Right ventricle myocardium inferior (tissue), 1 donor: Measurements from ENCODE around the gene CUX1. TPM values are rescaled to one million over a fixed set of nuclear protein-coding genes. Genes with fewer than 3 reads are reported as not detected.
"Not testable (repeated sequence)": the region's sequence is repeated elsewhere in the genome, so short reads cannot be mapped to it uniquely, and the experiment has no call there.

Experiments
- ATAC-seq: fragments of 200-7000 bp; cut with Tn5 transposase; one replicate; pipeline ENCODE4 v1.9.1; 2020; ENCODE audit warnings: mild to moderate bottlenecking, moderate library complexity
- DNase-seq: peaks from one replicate; pipeline ENCODE4 v3.0.0; 2021; ENCODE audit errors: missing footprints
- intact Hi-C: fragments of 100-400 bp; cut with DNase I; formaldehyde crosslinking; loops from one replicate; pipeline ENCODE4 v1.11.0; 2022
- microRNA-seq: library from miRNA; unstranded; fragments of <30 nt; microRNA quantifications from one replicate; pipeline ENCODE4 v1.2.0, GENCODE V29; 2020
- total RNA-seq: library from RNA; stranded (reverse); fragmentation: NEBNext Ultra II Directional; extraction: Animal tissue kit (Norgen Biotek cat#: 25700); gene quantifications from one replicate; pipeline ENCODE4 v1.2.1, GENCODE V29; 2021
- donor health status: DM: no; HTN: yes; CAD: no; lungs with severe emphysema.

The CUX1 gene
- total RNA-seq, 1 donor from 2014 or later = 107 TPM

DNA sequence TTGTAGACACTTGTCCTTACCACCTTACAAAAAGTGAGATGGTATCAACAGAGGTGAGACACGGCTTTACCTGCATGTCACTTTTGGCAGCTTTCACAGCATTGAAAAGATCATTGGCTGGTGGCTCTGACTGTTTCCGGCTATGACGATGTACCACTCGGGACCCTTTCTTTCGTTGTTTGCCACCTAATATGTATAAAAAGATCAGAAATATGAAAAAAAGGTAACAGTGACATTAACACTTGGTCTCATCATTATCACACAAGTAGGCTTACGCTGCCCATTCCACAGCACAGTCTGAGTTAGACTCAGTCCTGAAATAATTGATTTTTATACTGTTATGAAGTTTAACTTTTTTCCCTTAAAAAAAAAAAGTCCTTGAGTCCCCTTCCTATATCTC is 509.8 kb downstream of the CUX1 start:
- intact Hi-C loops, DNase-seq, ATAC-seq: not testable (repeated sequence)

DNA sequence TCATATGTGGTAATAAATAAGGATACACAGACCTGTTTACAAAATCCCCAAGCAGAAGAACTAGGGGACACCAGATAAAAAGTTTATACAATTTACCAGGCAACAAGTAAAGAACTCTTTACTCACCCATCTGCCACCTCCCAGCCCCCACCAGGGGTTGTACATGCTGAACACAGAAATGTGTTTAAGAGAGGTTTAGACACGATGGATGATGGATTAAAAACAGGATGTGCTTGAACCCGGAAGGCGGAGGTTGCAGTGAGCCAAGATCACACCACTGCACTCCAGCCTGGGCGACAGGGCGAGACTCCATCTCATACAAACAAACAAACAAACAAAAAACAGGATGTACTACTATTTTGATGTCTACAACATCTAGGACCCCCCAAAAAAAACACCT is 511.4 kb downstream of the CUX1 start:
- intact Hi-C loops, ATAC-seq, DNase-seq: not testable (repeated sequence)

DNA sequence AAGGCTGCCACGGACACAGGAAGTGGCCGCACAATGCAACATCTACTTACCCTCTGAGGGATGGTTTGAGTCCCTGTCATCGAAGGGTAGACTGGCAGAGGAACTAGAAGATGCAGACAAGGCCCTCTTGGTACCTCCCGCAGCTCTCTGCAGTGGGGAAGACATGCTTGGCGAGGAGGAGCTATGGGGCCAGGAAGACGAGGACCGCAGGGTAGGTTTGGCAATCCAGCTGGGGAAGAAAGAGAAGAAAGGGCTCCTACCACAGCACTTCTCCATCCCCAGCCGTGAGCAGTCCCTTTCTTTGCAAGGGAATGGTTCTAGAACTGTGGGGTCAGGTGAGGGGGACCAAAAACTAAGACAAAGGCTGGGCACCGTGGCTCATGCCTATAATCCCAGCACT is 511.9 kb downstream of the CUX1 start:
- intact Hi-C loops, ATAC-seq, DNase-seq: not testable (repeated sequence)

DNA sequence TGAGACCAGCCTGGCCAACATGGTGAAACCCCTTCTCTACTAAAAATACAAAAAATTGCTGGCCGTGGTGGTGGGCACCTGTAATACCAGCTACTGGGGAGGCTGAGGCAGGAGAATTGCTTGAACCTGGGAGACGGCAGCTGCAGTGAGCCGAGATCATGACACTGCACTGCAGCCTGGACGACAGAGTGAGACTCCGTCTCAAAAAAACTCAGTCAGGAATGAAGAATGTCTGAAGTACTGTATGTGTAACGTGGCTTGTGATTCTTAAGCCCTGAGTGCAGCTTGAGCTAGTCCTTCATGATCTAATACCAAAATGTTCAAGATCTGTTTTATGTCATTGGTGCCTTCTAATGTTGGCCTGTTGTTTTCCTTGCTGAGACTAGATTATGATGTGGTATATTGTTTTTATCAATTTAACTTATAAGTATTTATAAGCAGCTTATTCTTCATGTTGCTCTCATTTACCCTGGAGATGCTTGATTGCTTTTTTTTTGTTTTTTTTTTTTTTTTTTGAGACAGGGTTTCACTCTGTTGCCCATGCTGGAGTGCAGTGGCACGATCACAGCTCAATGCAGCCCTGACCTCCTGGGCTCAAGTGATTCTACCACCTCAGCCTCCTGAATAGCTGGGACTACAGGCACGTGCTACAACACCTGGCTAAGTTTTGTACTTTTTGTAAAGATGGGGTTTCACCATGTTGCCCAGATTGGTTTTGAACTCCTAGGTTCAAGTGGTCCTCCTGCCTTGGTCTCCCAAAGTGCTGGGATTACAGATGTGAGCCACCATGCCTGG is 513.4 kb downstream of the CUX1 start:
- intact Hi-C loops, DNase-seq, ATAC-seq: not testable (repeated sequence)

Small RNA genes within 50 kb of the gene (microRNA-seq; reads per million reads assigned to microRNA genes)
- not detected for gene MIR4285

Other genes starting within 250 kb of the CUX1 start
- gene MYL10, start 188.3 kb upstream of the CUX1 start, total RNA-seq = not detected